Forelimb muscle (tissue), 1 donor: ENCODE results near the gene LYZL2. TPM values are rescaled to one million over a fixed set of nuclear protein-coding genes. Genes with fewer than 3 reads are reported as not detected.
"Not testable (repeated sequence)": the region's sequence is repeated elsewhere in the genome, so short reads cannot be mapped to it uniquely, and the experiment has no call there.

Experiments used
- DNase-seq: peaks from one replicate; pipeline ENCODE4 v3.0.0-alpha.2; 2013; ENCODE audit warnings: low read depth
- polyA plus RNA-seq: library from polyadenylated mRNA; unstranded; fragments of 120-200 nt; gene quantifications from one replicate; pipeline ENCODE4 v1.2.1, GENCODE V29; 2013; ENCODE audit not compliant: insufficient read length

The LYZL2 gene
- polyA plus RNA-seq, 1 donor = not detected

DNA sequence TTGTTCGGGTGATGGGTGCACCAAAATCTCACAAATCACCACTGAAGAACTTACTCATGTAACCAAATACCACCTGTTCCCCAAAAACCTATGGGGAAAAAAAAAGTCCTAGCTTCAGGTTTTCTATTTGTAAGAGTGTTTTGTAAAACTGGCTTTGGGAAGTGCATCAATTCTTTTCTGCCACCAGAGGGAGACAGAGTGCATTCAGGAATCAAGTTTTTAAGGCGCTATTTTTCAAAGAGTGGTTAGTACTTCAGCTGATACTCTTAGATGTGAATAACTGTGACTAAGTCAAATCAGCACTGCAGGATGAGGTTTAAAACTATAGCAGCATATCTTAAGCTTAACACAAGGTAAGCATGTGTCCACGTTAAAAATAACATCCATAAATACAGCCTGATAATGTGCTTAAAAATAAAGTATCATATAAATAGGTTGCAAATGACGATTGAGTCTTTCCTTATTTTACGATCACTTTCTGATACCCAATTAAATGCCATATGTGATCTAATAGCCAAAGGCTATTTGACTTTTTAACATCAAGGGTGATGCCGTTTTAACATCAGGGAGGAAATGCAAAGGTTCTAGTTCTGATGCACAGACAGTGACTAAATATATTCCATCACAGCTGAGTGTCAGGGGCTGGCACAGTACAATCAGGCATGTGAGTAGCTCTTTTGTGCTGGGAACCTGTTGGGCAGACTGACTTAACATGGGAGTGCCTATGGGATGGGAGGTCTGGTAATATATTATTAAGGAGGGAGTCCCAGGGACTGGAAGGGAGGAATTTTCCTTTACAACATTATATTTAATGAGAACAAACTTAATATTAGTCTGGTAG, 10.6 kb upstream of the LYZL2 start:
- DNase-seq = peak; percentile 60

DNA sequence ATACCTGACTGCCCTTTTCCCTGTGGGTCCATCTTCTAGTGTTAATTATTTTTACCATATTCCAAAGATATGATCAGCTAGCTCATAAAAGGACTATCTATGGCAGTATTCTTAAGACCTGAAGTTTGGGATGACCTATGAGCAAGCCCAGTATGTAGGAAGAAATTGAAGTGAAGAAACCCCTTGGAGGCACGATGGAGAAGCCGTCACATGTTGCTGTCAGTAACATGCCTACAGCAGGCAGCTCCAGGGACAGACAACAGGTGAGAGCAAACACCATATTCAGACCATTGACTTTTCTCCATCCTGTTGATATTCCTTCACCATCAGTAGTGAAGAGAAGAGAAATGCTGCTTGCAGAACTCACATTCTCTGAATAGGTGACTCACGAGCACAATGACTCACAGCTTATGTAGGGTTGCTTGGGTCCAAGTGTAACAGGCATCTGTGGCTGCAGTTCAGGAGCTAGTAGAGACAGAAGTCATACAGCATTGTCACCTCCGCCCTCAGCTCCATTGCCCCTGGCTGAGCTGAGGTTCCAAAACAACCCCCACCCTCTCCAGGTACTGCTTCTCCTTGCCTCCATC, 8.4 kb upstream of the LYZL2 start:
- no peak for DNase-seq

DNA sequence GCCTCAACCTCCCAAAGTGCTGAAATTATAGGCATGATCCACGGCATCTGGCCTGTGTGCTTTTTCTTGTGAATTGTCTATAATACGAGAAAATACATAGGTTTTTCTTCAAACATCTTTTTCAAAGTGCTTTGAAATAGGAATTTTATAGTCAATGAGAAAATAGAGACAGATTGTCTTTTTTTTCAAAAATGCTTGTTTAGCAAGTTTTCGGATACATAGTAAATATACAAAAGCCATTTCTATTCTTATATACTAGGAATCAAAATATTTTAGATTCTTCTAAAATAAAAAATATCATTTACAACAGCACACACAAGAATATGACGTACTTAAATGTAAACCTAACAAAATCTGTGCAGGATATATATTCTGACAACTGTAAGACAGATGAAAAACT, 1.6 kb upstream of the LYZL2 start:
- no peak for DNase-seq

DNA sequence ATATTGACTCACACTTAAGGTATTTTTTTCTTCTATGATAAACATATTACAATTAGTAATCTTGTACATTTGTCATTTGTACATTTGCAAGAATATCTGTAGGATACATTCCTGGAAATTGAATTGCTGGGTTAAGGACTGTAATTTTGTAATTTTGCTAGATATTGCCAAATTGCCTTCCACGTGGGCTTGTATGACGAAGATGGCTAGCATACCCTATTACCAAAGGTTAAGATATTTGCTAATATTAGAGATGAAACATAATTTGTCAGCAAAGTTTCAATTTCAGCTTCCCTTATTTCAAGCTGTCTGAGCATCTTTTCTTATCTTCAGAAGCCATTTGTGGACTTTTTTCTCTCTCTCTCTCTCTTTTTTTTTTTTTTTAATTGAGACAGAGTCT, 1.0 kb upstream of the LYZL2 start:
- DNase-seq = no peak

DNA sequence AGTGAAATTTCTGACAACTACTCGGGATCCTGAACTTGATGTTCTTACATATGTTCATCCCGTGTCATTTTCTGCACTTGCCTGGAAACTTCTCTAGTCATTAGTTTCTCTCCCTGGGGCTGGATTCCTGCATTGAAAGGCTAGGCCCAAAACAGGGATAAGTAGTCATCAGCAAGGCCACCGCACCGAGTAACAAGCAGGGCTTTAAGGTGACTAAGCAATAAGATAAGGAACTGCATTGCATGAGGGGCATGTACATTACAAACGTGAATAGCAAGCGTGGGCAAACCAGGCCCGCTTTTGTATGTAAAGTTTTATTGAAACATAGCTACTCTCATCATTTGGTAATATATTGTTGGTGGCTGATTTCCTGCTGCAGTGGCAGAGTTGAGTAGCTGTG, 977 bp downstream of the LYZL2 start:
- not testable (repeated sequence) for DNase-seq

DNA sequence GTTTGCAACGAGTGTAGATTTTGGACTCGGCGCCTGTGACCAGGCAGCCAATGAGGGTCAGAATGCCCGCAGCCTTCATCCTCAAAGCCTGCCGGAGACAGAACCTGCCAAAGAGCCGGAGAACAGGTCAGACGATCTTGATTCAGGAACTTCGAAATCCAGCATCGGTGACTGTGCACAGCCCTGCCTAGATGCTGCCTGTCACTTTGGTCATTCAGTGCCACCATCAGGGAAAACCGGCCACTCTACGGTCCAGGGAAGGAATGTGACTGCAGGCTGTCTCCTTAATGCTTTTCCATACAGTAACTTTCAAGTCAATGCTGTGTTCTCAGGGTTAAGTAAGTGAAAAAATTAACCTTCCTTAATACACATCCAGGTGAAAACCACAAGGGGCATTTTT, 2.7 kb downstream of the LYZL2 start:
- DNase-seq = not testable (repeated sequence)

DNA sequence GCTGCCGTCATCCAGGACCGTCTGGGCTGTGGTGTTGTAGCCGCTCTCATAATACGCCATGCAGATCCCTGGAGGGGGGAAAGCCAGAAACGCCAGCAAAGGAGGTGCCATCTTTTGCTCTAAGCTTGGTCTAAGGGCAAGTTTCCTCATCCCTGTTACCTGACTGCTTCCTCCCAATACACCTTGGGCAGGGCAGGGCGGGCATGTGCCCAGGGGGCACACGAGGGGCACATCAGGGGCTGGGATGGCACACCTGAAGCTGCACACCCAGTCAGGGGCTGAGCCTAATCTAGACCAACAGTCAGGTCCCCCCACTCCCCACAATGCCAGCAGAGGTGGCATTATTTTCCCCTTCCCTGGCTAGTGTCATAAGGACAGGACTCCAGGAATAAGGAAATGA, 3.4 kb downstream of the LYZL2 start:
- not testable (repeated sequence) for DNase-seq

DNA sequence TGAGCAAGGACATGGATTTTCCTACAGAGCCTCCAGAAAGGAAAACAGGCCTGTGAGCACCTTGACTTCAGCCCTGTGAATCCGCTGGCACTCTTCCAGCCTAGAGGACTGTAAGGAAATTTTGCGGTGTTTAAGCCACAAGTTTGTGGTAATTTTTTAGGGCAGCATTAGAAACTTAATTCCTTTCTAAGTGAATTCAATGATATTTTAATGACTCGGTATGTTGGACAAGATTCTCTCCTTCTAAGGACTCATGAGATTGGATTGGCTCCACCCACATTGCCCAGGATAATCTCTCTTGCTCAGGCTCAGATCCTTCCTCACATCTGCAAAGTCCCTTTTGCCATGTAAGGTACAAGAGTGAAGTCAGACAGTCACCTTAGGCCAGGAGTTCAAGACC, 4.5 kb downstream of the LYZL2 start:
- no peak for DNase-seq

DNA sequence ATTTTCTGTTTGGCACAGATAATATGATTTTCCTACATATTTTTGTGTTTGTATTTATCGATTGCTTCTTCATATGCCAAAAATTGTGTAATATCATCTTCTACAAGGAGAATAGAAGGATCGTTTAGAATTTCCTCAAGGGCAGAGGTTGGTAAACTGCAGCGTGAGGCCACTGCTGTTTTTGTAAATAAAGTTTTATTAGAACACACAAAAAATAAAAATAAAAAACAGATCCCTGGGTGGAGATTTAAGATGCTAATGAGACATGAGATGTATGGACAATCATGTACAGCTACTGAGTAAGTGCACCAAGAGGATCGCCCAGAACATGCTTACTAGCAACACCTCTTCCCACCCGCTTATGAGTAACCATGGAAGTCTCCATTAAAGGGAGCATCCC, 9.6 kb downstream of the LYZL2 start:
- no peak for DNase-seq

DNA sequence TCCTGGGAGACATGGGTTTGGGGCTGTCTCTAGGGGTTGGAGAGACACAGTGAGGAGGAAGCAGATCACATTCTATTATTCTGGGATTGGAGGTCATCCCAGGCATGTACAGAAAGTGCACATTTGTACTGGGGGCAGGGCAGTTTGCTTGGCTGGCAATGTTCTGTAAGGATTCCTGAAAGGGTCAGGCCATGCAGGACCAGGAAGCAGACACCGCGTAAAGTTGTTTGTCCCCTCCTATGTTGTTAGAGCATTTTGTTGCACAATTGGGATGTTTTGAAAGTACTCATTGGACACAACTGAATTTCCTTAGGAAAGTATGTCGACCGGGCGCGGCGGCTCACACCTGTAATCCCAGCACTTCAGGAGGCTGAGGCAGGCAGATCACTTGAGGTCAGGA, 12.5 kb downstream of the LYZL2 start:
- DNase-seq = no peak

DNA sequence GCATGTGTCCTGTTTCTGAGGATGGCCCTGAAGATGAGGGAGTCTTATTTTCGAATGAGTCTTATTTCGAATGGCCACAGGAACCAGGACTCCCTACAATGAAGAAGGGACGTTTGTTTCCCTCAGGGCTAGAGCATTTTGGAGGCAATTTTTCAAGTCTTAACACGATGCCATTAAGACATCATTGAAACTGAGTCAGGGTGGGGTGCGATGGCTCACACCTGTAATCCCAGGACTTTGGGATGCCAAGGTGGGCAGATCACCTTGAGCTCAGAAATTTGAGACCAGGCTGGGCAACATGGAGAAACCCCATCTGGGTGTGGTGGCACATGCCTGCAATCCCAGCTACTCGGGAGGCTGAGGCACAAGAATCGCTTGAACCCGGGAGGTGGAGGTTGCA, 18.5 kb downstream of the LYZL2 start:
- DNase-seq = not testable (repeated sequence)

DNA sequence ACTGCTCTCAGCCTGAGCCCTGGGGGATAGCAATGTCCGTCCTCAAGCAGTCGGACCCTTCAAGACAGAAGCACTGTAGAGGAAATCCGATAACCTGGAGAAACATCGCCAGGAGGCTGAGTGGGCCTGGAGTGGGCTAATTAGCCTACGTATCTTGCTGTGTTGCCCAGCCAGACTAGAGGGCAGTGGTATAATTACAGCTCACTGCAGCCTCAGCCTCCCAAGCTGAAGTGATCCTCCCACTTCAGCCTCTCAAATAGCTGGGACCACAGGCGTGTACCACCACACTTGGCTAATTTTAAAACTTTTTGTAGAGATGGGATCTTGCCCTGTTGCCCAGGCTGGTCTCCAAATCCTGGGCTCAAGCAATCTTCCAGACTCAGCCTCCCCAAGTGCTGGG, 21.7 kb downstream of the LYZL2 start:
- DNase-seq = no peak

DNA sequence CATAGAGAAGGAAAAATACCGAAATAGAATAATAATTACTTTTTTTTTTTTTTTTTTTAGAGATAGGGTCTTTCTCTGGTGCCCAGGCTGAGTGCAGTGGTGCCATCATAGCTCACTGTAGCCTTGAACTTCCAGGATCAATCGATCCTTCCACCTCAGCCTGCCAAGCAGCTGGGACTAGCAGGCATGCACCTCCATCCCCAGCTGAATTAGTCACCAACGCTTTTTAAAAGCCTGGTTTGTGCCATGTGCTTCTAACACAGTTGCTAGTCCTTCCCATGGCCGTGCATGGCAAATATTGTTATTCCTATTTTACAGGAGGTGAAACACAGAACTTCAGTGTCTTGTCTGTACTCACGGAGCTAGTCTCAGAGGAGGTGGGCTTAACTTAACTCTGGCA, 23.2 kb downstream of the LYZL2 start:
- DNase-seq = no peak

DNA sequence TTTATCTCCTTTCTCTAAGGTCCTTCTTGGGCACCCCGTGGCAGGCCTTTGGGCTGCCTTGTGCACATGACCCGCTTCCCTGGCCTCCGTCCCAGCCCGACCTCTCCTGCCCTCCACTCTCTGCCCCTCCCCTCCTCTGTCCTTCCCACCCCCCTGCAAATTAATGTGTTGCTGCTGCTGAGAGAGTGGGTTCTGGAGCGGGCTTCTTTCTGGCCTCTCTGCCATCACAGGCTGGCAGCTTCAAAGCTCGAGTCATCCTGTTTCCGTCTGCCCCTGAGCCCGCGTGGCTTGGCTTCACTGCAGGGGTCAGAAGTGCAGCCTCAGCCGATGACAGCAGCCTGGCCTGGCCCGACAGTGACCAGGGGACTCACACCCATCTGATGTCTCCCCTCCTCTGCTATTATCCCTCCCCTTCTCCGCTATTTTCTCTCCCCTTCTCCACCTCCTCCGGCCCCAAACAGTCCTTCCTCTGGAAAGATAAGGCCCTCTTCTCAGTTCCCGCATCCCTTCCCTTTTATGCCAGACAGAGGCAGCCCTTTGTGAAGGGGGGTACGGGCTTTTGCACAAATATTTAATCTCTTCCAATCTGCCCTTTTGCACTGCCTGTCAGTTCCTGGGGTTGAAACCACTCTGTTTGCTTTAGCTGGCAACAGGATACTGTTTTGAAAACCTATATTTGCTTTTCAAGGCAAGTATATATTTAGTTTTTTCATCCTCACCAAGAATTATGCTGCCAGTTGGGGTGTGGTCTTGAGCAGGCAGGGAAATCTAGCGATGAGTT, 24.0 kb downstream of the LYZL2 start:
- not testable (repeated sequence) for DNase-seq

DNA sequence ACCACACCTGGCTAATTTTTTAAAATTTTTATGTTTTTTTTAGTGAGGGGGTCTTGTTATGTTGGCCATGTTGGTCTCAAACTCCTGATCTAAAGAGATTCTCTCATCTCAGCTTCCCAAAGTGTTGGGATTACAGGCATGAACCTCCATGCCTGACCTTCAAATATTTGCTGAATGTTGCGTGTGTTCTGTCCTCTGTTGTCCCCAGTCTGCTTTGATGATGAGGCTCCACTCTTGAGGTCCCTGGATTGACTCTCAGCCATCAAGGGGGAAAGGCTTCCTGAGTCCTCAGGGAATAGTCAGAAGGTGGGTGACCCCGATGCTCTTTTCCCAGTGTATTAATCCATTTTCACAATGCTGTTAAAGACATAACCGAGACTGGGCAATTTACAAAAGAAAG, 26.0 kb downstream of the LYZL2 start:
- no peak for DNase-seq

DNA sequence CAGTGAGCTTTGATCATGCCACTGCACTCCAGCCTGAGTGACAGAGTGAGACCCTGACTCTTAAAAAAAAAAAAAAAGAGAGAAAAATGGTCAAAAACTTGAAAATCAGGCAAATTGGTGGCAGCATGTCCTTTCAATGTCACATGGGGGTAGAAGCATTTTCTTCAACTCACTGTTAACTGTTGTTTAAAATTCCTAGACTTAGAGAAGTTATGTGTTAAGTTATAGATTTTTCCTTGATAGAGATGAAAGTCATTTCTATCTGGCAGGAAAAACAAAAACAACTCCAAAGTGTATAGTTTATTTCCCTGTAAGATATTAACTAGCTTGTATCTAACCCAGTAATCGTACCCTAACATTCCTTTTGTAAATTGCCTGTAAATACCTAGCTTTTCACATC, 26.8 kb downstream of the LYZL2 start:
- DNase-seq = no peak

DNA sequence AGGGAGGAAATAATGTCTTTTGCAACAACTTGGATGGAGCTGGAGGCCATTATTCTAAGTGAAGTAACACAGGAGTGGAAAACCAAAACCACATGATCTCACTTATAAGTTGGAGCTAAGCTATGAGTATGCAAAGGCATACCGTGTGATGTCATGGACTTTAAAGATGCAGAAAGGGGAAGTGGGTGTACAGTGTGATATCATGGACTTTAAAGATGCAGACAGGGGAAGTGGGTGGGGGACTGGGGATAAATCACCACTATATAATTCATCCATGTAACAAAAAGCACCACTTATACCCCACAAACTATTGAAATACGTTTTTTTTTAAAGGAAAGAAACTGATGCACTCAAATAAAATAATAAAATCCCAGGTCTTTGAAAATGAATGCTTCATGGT, 29.5 kb downstream of the LYZL2 start:
- no peak for DNase-seq

DNA sequence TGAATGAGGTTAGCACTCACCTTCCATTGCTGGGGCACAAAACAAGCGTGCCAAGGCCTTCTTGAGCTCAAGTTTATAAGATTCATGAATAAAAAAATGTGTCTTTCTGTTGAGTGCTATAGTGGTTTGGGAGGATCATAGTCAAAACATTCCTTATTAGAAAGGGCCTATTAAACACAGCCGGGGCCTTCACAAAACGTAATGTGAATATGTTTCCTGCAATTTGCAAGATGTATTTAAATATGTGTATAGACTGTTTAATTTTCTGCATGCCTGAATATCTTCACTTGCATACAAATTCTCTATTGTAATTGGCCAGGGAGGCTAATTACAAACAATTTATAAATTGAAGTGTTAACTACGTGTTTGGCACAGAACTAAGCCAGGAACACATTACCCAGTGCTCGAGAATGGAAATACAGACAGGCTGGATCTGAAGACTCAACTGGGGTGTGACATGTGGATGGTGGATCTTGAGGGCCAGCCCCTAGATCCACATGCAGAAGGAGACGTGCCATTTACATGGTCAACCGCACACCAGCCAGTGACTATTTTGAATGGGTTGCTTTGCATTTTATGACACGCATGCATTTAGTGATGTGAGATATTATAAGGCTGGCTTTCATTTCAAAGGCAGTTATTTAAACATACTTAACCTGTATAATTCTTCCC, 31.3 kb downstream of the LYZL2 start:
- no peak for DNase-seq

DNA sequence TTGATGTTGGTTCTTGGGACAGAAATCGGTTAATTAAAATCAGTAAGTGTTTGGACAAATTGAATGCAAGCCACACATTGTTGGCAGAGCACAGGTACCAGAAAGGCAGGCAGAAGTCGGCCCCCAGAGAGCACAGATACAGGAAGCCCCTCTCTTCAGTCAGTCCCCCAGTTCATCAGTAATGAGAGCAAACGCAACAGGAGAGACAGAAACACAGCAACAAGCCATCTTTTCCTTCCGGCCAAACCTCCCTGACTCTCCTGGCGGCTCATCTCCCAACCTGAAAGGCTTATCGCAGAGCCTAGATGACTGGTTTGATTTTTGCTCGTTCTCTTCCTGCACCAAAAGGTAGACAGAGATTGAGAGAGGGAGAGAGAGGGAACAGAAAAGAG, 32.1 kb downstream of the LYZL2 start:
- not testable (repeated sequence) for DNase-seq

DNA sequence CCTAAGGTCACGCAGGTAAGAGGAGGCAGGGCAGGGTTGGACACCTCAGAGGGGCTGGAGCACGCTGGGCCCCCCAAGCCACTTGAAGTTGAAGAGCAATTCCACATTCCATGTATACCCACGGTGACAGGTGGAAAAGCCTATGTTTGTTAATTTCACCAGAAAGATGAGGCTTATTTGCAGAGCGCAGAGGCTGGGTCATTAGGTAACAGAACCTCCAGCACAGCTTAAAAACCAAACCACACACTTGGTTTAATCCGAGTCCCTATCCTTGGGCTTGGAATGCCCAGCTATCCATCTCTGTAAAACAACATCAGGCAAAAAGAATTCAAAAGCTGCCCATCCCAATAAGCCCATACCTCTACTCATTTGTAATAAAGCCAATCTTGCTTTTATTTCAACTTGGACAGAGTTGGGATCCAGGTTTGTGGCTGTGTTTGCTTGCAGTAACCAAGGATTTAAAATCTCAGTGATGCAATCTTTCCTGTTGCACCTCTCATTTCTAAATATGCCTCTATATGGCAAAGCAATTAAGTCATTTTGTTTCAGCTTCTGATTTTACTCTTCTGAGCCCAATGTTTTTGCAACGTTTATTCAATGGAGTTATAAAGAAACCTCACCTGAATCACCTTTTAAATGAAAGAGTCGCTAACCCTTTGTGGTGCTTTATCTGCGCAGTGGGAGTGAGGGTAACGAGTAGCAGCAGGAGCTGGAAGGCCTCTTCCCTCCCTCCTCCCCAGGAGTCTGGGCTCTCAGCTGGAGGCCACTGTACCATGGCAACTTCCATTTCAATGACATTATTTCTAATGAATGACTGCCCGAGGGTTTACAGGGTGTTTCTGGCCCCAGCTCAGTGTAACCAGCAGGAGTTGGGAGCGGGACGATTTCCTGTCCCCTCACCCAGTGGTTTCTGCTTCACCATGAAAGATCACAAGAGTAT, 32.8 kb downstream of the LYZL2 start:
- not testable (repeated sequence) for DNase-seq

DNA sequence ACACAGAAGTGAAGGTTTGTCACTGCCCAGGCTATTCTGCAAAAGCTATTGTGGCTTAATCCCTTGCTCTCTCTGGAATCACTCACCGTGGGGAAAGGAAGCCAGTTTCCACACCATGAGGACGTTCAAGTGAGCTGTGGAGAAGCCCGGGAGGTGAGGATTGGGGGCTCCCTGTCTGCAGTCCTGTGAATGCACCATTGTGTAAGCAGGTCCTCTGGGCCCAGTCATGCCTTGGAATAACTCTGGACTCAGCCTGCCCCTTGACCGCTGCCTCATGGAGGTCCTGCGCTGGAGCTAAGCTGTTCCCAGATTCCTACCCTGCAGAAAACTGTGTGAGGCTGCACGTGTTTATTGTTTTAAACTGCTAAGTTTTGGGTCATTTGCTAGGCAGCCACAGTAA, 33.5 kb downstream of the LYZL2 start:
- no peak for DNase-seq
